ENCODE data around the gene SLC7A8. TPM values are rescaled to one million over a fixed set of nuclear protein-coding genes. Genes with fewer than 3 reads are reported as not detected.

SLC7A8 gene
- total and polyA plus RNA-seq, 12 donors, result 6.8 to 50.9 (median 26.7) TPM

- Histone ChIP-seq H3K4me1 (replicated peaks in 1 of 2) (peaks cover 11 to 24% of the 10 kb centered on the region in 2 donors), H3K36me3 (replicated peaks in 1 of 2) (peaks cover 0 to 7% of the 10 kb centered on the region in 2 donors), H3K9me3 (replicated peaks in 1 of 3) (no peaks in the 10 kb centered on the region), H3K27me3 (no peaks in the 10 kb centered on the region), H3K27ac (peak overlapping the region in 1 of 5 donors; percentile 67), H3K4me3 (no peak overlapping the region)
- TF ChIP-seq CTCF (IDR thresholded peaks at IDR 0.05) (no peak), POLR2A (IDR thresholded peaks at IDR 0.05) (no peak)
- intact Hi-C loops (cut with DNase I), result no loop called here
- WGBS, 4 donors, result 61 to 79% (median 74%) methylated on average over 1 to 4 of the region's 4 CpGs
- DNase-seq, result no peak
These were observed 20.7 kb downstream of the SLC7A8 start for GRCh38 chr14:23162800-23163199.

- no peak for DNase-seq
- TF ChIP-seq CTCF (IDR thresholded peaks at IDR 0.05) (no peak), POLR2A (IDR thresholded peaks at IDR 0.05) (no peak)
- WGBS, 4 donors, result 75 to 87% (median 84%) methylated on average over 5 of the region's 5 CpGs
- Histone ChIP-seq H3K9me3 (replicated peaks in 1 of 3) (no peaks in the 10 kb centered on the region), H3K27me3 (no peaks in the 10 kb centered on the region), H3K4me1 (replicated peaks in 1 of 2) (peaks cover 11 to 19% of the 10 kb centered on the region in 2 donors), H3K27ac (peak overlapping the region in 2 of 5 donors; percentile 90 to 94), H3K4me3 (no peak overlapping the region), H3K36me3 (replicated peaks in 1 of 2) (peaks cover 0 to 7% of the 10 kb centered on the region in 2 donors)
- intact Hi-C loops (cut with DNase I), result no loop called here
These were observed 21.5 kb downstream of the SLC7A8 start for GRCh38 chr14:23162005-23162404.

- 27 to 36% (median 32%) methylated on average over 11 of the region's 11 CpGs for WGBS, 4 donors
- intact Hi-C loops (cut with DNase I), result no loop called here
- no peak overlapping the region for H3K4me3 ChIP-seq
- H3K36me3 ChIP-seq (replicated peaks in 1 of 2), result peaks cover 0 to 7% of the 10 kb centered on the region in 2 donors
- TF ChIP-seq CTCF (IDR thresholded peaks at IDR 0.05) (no peak), POLR2A (IDR thresholded peaks at IDR 0.05) (peak in 1 of 2 donors; percentile 61)
- H3K9me3 ChIP-seq (replicated peaks in 1 of 3), result no peaks in the 10 kb centered on the region
- H3K27ac ChIP-seq, result peak overlapping the region; percentile 85 to 94 (median 90)
- DNase-seq, result peak; percentile 75 to 93 (median 91)
- peaks cover 12 to 22% of the 10 kb centered on the region in 2 donors for H3K4me1 ChIP-seq (replicated peaks in 1 of 2)
- H3K27me3 ChIP-seq, result no peaks in the 10 kb centered on the region
These were observed 22.4 kb downstream of the SLC7A8 start for GRCh38 chr14:23160924-23161522.

- no peak overlapping the region for H3K27ac ChIP-seq
- H3K36me3 ChIP-seq (replicated peaks in 1 of 2), result peaks cover 0 to 6% of the 10 kb centered on the region in 2 donors
- peaks cover 27 to 37% of the 10 kb centered on the region in 2 donors for H3K4me1 ChIP-seq (replicated peaks in 1 of 2)
- TF ChIP-seq CTCF (IDR thresholded peaks at IDR 0.05), result no peak
- TF ChIP-seq POLR2A (IDR thresholded peaks at IDR 0.05), result no peak
- intact Hi-C loops (cut with DNase I), result no loop called here
- DNase-seq, result no peak
- no peaks in the 10 kb centered on the region for H3K9me3 ChIP-seq (replicated peaks in 1 of 3)
- WGBS, 4 donors, result 39 to 67% (median 50%) methylated on average over 1 of the region's 1 CpG
- no peaks in the 10 kb centered on the region for H3K27me3 ChIP-seq
- no peak overlapping the region for H3K4me3 ChIP-seq
These were observed 23.9 kb downstream of the SLC7A8 start for GRCh38 chr14:23159532-23159931.

Measured in adrenal gland (tissue), 12 donors.